Liver (tissue), 9 donors: ENCODE results near the gene ZNF414. TPM values are rescaled to one million over a fixed set of nuclear protein-coding genes. Genes with fewer than 3 reads are reported as not detected.

Source experiments
- DNase-seq: peaks from one replicate; pipeline ENCODE4 v3.0.0-alpha.2; 2017; ENCODE audit warnings: low spot score
- H3K27ac ChIP-seq, 2 donors: one replicate each; pipeline ENCODE4 v1.7.0; 2013; ENCODE audit warnings: inconsistent platforms in 2 of 2, low read length in 2 of 2, control low read depth in 1 of 2, low read depth in 1 of 2, mild to moderate bottlenecking in 1 of 2
- H3K27me3 ChIP-seq, 4 donors: one replicate each; pipeline versions ENCODE4 v1.6.1 to v1.7.0; 2013; ENCODE audit warnings: low read length in 3 of 4, inconsistent platforms in 1 of 4, mild to moderate bottlenecking in 1 of 4, moderate library complexity in 1 of 4; ENCODE audit not compliant: control insufficient read depth in 4 of 4, insufficient read depth in 4 of 4
- H3K36me3 ChIP-seq, 4 donors: one replicate each; pipeline versions ENCODE4 v1.6.1 to v1.7.0; 2013; ENCODE audit warnings: low read length in 3 of 4, mild to moderate bottlenecking in 3 of 4, low read depth in 1 of 4, moderate library complexity in 1 of 4; ENCODE audit not compliant: control insufficient read depth in 4 of 4, insufficient read depth in 3 of 4
- H3K4me1 ChIP-seq, 4 donors: one replicate each; pipeline versions ENCODE4 v1.6.1 to v1.7.0; 2013; ENCODE audit warnings: low read length in 3 of 4, mild to moderate bottlenecking in 3 of 4, moderate library complexity in 1 of 4; ENCODE audit not compliant: control insufficient read depth in 4 of 4, insufficient read depth in 4 of 4
- H3K4me3 ChIP-seq, 3 donors: one replicate each; pipeline versions ENCODE4 v1.6.1 to v1.7.0; 2013; ENCODE audit warnings: low read length in 3 of 3, control low read depth in 1 of 3, low read depth in 1 of 3, mild to moderate bottlenecking in 1 of 3
- H3K9ac ChIP-seq, 2 donors: one replicate each; pipeline ENCODE4 v1.7.0; 2013; ENCODE audit warnings: low read length in 2 of 2, mild to moderate bottlenecking in 2 of 2, moderate library complexity in 2 of 2, control low read depth in 1 of 2, low read depth in 1 of 2
- H3K9me3 ChIP-seq, 4 donors: one replicate each; pipeline versions ENCODE4 v1.6.1 to v1.7.0; 2013; ENCODE audit warnings: low read length in 3 of 4; ENCODE audit not compliant: control insufficient read depth in 4 of 4
- ATF3 ChIP-seq: IDR thresholded peaks from 2 replicates; pipeline ENCODE4 v1.6.1; 2016; ENCODE audit warnings: antibody characterized with exemption
- CTCF ChIP-seq: fragments of 150-350 bp; IDR thresholded peaks from 2 replicates; pipeline ENCODE4 v1.5.1; 2017; ENCODE audit warnings: improper control_type of control experiment, low read depth, low read length; ENCODE audit not compliant: missing input control
- EGR1 ChIP-seq, 2 donors: IDR thresholded peaks; 2 replicates each; pipeline ENCODE4 v1.6.1; 2016 to 2018; ENCODE audit warnings: antibody characterized with exemption in 2 of 2, low read depth in 2 of 2
- FOXA1 ChIP-seq: IDR thresholded peaks from 2 replicates; pipeline ENCODE4 v1.6.1; 2016; ENCODE audit warnings: antibody characterized with exemption
- FOXA2 ChIP-seq: IDR thresholded peaks from 2 replicates; pipeline ENCODE4 v1.6.1; 2016; ENCODE audit warnings: antibody characterized with exemption
- GABPA ChIP-seq, 2 donors: IDR thresholded peaks in 1 of 2; conservative IDR thresholded peaks in 1 of 2; 2 replicates each; pipeline ENCODE4 v1.6.1; 2016; ENCODE audit warnings: antibody characterized with exemption in 2 of 2, mild to moderate bottlenecking in 1 of 2, moderate library complexity in 1 of 2
- HNF4A ChIP-seq, 2 donors: conservative IDR thresholded peaks; 2 replicates each; pipeline ENCODE4 v1.6.1; 2016; ENCODE audit warnings: antibody characterized with exemption in 2 of 2, mild to moderate bottlenecking in 2 of 2
- HNF4G ChIP-seq: IDR thresholded peaks from 2 replicates; pipeline ENCODE4 v1.6.1; 2016; ENCODE audit warnings: antibody characterized with exemption
- JUND ChIP-seq, 2 donors: IDR thresholded peaks; 2 replicates each; pipeline ENCODE4 v1.6.1; 2016; ENCODE audit warnings: antibody characterized with exemption in 2 of 2
- MAX ChIP-seq: IDR thresholded peaks from 2 replicates; pipeline ENCODE4 v1.6.1; 2016; ENCODE audit warnings: antibody characterized with exemption
- NR2F2 ChIP-seq: IDR thresholded peaks from 2 replicates; pipeline ENCODE4 v1.6.1; 2016; ENCODE audit warnings: antibody characterized with exemption
- RAD21 ChIP-seq, 2 donors: IDR thresholded peaks; 2 replicates each; pipeline ENCODE4 v1.6.1; 2016; ENCODE audit warnings: antibody characterized with exemption in 2 of 2, mild to moderate bottlenecking in 2 of 2
- REST ChIP-seq: IDR thresholded peaks from 2 replicates; pipeline ENCODE4 v1.6.1; 2016; ENCODE audit warnings: antibody characterized with exemption, mild to moderate bottlenecking
- RXRA ChIP-seq, 2 donors: IDR thresholded peaks; 2 replicates each; pipeline ENCODE4 v1.6.1; 2017 to 2018; ENCODE audit warnings: antibody characterized with exemption in 2 of 2, mild to moderate bottlenecking in 1 of 2
- SP1 ChIP-seq: IDR thresholded peaks from 2 replicates; pipeline ENCODE4 v1.6.1; 2018; ENCODE audit warnings: antibody characterized with exemption, mild to moderate bottlenecking
- TAF1 ChIP-seq: conservative IDR thresholded peaks from 2 replicates; pipeline ENCODE4 v1.6.1; 2016; ENCODE audit warnings: antibody characterized with exemption, mild to moderate bottlenecking
- YY1 ChIP-seq: IDR thresholded peaks from 2 replicates; pipeline ENCODE4 v1.6.1; 2016; ENCODE audit warnings: antibody characterized with exemption, mild to moderate bottlenecking
- ZBTB33 ChIP-seq: IDR thresholded peaks from 2 replicates; pipeline ENCODE4 v1.6.1; 2016; ENCODE audit warnings: antibody characterized with exemption
- WGBS: extraction: QIAGEN DNeasy Blood & Tissue Kit; methylation state at CpG from one replicate; pipeline ENCODE4 v1.1.7; 2013; 5-methylcytosine and 5-hydroxymethylcytosine counted together
- polyA plus RNA-seq, 2 donors: library from polyadenylated mRNA; stranded (reverse) in 1 of 2; unstranded in 1 of 2; fragments of 200-250 nt in 1 of 2; fragments of >200 nt in 1 of 2; fragmentation: Nextera tagmentation in 1 of 2; extraction: Ambion mirVana in 1 of 2; gene quantifications; one replicate each; pipeline versions ENCODE4 v1.2.1 to v1.2.3, GENCODE V29; 2013 to 2015
- total RNA-seq, 2 donors: library from RNA; depleted of rRNA; stranded (reverse); fragments of >200 nt; gene quantifications; one replicate each; pipeline ENCODE4 v1.2.3, GENCODE V29; 2014
- donor health status: healthy.
- donor health status: healthy.
- donor health status: healthy.
- donor health status: healthy.
- donor health status: healthy.

ZNF414 gene
- total and polyA plus RNA-seq, 4 donors, result 3.5 to 16.0 (median 7.2) TPM

GRCh38 chr19:8544168-8544567 is 30.2 kb upstream of the ZNF414 start (continued):
- no peak for TF ChIP-seq REST
- TF ChIP-seq RAD21 (IDR thresholded peaks at IDR 0.05), result no peak

GRCh38 chr19:8539621-8540149 is 25.7 kb upstream of the ZNF414 start:
- peaks cover 0 to 2% (median 0%) of the 10 kb centered on the region in 4 donors for H3K36me3 ChIP-seq
- no peak for DNase-seq

More at GRCh38 chr19:8539621-8540149, 25.7 kb upstream of the ZNF414 start:
- no peak overlapping the region for H3K4me3 ChIP-seq
- TF ChIP-seq HNF4G (no peak), YY1 (no peak), ATF3 (no peak), CTCF (no peak), RXRA (IDR thresholded peaks at IDR 0.05) (no peak), ZBTB33 (no peak), SP1 (no peak), FOXA2 (no peak), TAF1 (no peak), NR2F2 (no peak), FOXA1 (no peak), GABPA (IDR thresholded peaks at IDR 0.05 in 1 of 2, conservative IDR thresholded peaks at IDR 0.05 in 1 of 2) (no peak), RAD21 (IDR thresholded peaks at IDR 0.05) (no peak), JUND (IDR thresholded peaks at IDR 0.05) (no peak), EGR1 (IDR thresholded peaks at IDR 0.05; ENCODE audit: low read depth in 2 of 2) (no peak), MAX (no peak), REST (no peak), HNF4A (conservative IDR thresholded peaks at IDR 0.05) (no peak)
- H3K4me1 ChIP-seq, result no peaks in the 10 kb centered on the region
- H3K9me3 ChIP-seq, result no peaks in the 10 kb centered on the region
- no peak overlapping the region for H3K27ac ChIP-seq
- H3K27me3 ChIP-seq, result no peaks in the 10 kb centered on the region
- no peak overlapping the region for H3K9ac ChIP-seq
- WGBS, result 96% methylated on average over 12 of the region's 12 CpGs
